Endodermal cell (in vitro differentiated cells): Measurements from ENCODE around the gene AIM2. TPM values are rescaled to one million over a fixed set of nuclear protein-coding genes. Genes with fewer than 3 reads are reported as not detected.

ENCODE experiments used
- DNase-seq: peaks from one replicate; pipeline ENCODE4 v3.0.0-alpha.2; 2017
- H3K27ac ChIP-seq: 2 replicates; pipeline ENCODE4 v1.5.1; 2013; ENCODE audit warnings: mild to moderate bottlenecking, low read depth, low read length, moderate library complexity
- H3K27me3 ChIP-seq: 2 replicates; pipeline ENCODE4 v1.6.1; 2013; ENCODE audit warnings: mild to moderate bottlenecking, low read length, moderate library complexity; ENCODE audit not compliant: insufficient read depth, control insufficient read depth, poor library complexity, severe bottlenecking
- H3K36me3 ChIP-seq: 2 replicates; pipeline ENCODE4 v1.7.0; 2013; ENCODE audit warnings: mild to moderate bottlenecking, low read length, moderate library complexity; ENCODE audit not compliant: control insufficient read depth, insufficient read depth
- H3K4me1 ChIP-seq: one replicate; pipeline ENCODE4 v1.7.0; 2013; ENCODE audit warnings: low read length; ENCODE audit not compliant: control insufficient read depth, insufficient read depth
- H3K4me3 ChIP-seq: 2 replicates; pipeline ENCODE4 v1.5.1; 2013; ENCODE audit warnings: mild to moderate bottlenecking, low read length, moderate library complexity
- H3K9ac ChIP-seq: 2 replicates; pipeline ENCODE4 v1.6.1; 2013; ENCODE audit warnings: mild to moderate bottlenecking, low read length, moderate library complexity; ENCODE audit not compliant: poor library complexity, severe bottlenecking; ENCODE audit errors: extremely low read depth
- H3K9me3 ChIP-seq: 2 replicates; pipeline ENCODE4 v1.6.1; 2013; ENCODE audit warnings: mild to moderate bottlenecking, low read length, moderate library complexity; ENCODE audit not compliant: control insufficient read depth
- H3K27ac Mint-ChIP-seq: 2 replicates; pipeline ENCODE4 v1.8.0; 2020; ENCODE audit warnings: mixed read lengths
- H3K27me3 Mint-ChIP-seq: 2 replicates; pipeline ENCODE4 v1.8.0; 2021; ENCODE audit warnings: mild to moderate bottlenecking, mixed read lengths; ENCODE audit not compliant: insufficient read depth
- H3K36me3 Mint-ChIP-seq: 2 replicates; pipeline ENCODE4 v1.8.0; 2020; ENCODE audit warnings: low read depth, mixed read lengths
- H3K4me1 Mint-ChIP-seq: 2 replicates; pipeline ENCODE4 v1.8.0; 2020; ENCODE audit warnings: mixed read lengths
- H3K4me3 Mint-ChIP-seq: 2 replicates; pipeline ENCODE4 v1.8.0; 2020; ENCODE audit warnings: mild to moderate bottlenecking, moderate library complexity, mixed read lengths
- H3K9me3 Mint-ChIP-seq: 2 replicates; pipeline ENCODE4 v1.8.0; 2020; ENCODE audit warnings: mild to moderate bottlenecking, mixed read lengths
- CTCF ChIP-seq: fragments of 200-600 bp; sonication (generic); conservative IDR thresholded peaks from 2 replicates; pipeline ENCODE4 v1.5.0; 2021; ENCODE audit warnings: antibody characterized with exemption, mild to moderate bottlenecking
- WGBS, 2 experiments: methylation state at CpG; one replicate each; pipeline versions ENCODE4 v1.1.5 to v1.1.7; 2013; ENCODE audit warnings: missing lambda C conversion rate in 2 of 2, mixed read lengths in 1 of 2; ENCODE audit not compliant: insufficient coverage in 1 of 2, insufficient read length in 1 of 2; 5-methylcytosine and 5-hydroxymethylcytosine counted together
- long read RNA-seq, 4 experiments: library from polyadenylated mRNA in 2 of 4; library from RNA in 1 of 4; library from capped mRNA in 1 of 4; stranded (forward) in 3 of 4; unstranded in 1 of 4; transcript quantifications; one replicate each; pipeline ENCODE4 v2.0.0, GENCODE V29; 2020 to 2021; ENCODE audit warnings: inconsistent platforms in 1 of 4
- polyA plus RNA-seq, 2 experiments: library from polyadenylated mRNA; stranded (reverse); fragments of 50-300 nt; gene quantifications; one replicate each; pipeline ENCODE4 v1.2.3, GENCODE V29; 2013
- total RNA-seq, 2 donors: library from RNA; stranded (reverse); fragmentation: NEBNext Ultra II Directional in 1 of 2; extraction: Animal tissue kit (Norgen Biotek cat#: 25700) in 1 of 2; gene quantifications; 2 replicates in 1 of 2; 3 replicates in 1 of 2; pipeline ENCODE4 v1.2.1, GENCODE V29; 2021

The AIM2 gene
- total RNA-seq: 1 to 10 TPM; 2.0 to 4.2 TPM
- polyA plus RNA-seq (2013, experiment 1 of 2): 2.9 TPM
- 2.8 TPM for polyA plus RNA-seq (2013, experiment 2 of 2)
- long read RNA-seq, experiment 1, partial matches to known transcripts: 0 of 1 reads
- long read RNA-seq, experiment 1, other reads (novel, unspliced or antisense): 1 of 1 reads
- long read RNA-seq, experiment 2, partial matches to known transcripts: 0 of 4 reads
- long read RNA-seq, experiment 2, other reads (novel, unspliced or antisense): 4 of 4 reads
- long read RNA-seq, experiment 3: 0 reads
- long read RNA-seq, experiment 4, partial matches to known transcripts: 0 of 4 reads
- long read RNA-seq, experiment 4, other reads (novel, unspliced or antisense): 4 of 4 reads

- Mint-ChIP-seq H3K27me3 (no peaks in the 10 kb centered on the region), H3K9me3 (no peaks in the 10 kb centered on the region), H3K27ac (no peak within 1 kb of the TSS), H3K4me3 (no peak within 1 kb of the TSS), H3K4me1 (peaks cover 12% of the 10 kb centered on the region), H3K36me3 (no peaks in the 10 kb centered on the region)
- Histone ChIP-seq H3K9me3 (no peaks in the 10 kb centered on the region), H3K9ac (no peak within 1 kb of the TSS), H3K27ac (no peak within 1 kb of the TSS), H3K36me3 (no peaks in the 10 kb centered on the region), H3K4me3 (no peak within 1 kb of the TSS), H3K4me1 (no peaks in the 10 kb centered on the region), H3K27me3 (no peaks in the 10 kb centered on the region)
- no peak for TF ChIP-seq CTCF
- WGBS, 2 experiments: 84 to 94% methylated on average over 5 to 6 of the region's 6 CpGs
- no peak for DNase-seq
Observed at GRCh38 chr1:159076438-159077119, at the start of gene AIM2. Gene AIM2, minus strand, starts transcription at chr1:159076766. Its CDS starts 3,267 bp downstream, at chr1:159073499.

DNA sequence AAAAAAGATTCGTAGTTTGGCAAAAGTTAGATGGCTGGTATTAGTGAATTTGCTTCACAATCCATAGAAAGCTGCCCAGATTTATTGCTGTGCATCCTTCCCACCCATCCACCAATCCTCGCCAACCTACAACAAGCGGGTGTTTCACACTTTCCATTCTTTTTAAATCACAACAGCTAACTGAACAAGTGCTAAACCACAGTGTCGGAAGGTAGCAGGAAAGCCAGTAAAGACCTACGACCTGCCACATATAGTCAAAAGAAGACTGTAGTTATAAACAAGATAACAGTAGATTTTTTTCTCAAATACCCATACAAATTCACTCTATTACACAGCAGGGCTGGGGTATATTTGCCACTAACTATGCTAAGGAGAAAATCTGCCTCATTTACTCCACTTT is 47.0 kb upstream of the AIM2 start:
- Histone ChIP-seq H3K9me3 (no peaks in the 10 kb centered on the region), H3K27me3 (no peaks in the 10 kb centered on the region), H3K27ac (no peak overlapping the region), H3K4me1 (no peaks in the 10 kb centered on the region), H3K9ac (no peak overlapping the region), H3K4me3 (no peak overlapping the region), H3K36me3 (no peaks in the 10 kb centered on the region)
- DNase-seq: no peak
- Mint-ChIP-seq H3K4me1 (no peaks in the 10 kb centered on the region), H3K27ac (no peak overlapping the region), H3K9me3 (no peaks in the 10 kb centered on the region), H3K36me3 (no peaks in the 10 kb centered on the region), H3K27me3 (no peaks in the 10 kb centered on the region), H3K4me3 (no peak overlapping the region)
- no peak for TF ChIP-seq CTCF
- 90% methylated on average over 2 to 5 of the region's 5 CpGs for WGBS, 2 experiments

DNA sequence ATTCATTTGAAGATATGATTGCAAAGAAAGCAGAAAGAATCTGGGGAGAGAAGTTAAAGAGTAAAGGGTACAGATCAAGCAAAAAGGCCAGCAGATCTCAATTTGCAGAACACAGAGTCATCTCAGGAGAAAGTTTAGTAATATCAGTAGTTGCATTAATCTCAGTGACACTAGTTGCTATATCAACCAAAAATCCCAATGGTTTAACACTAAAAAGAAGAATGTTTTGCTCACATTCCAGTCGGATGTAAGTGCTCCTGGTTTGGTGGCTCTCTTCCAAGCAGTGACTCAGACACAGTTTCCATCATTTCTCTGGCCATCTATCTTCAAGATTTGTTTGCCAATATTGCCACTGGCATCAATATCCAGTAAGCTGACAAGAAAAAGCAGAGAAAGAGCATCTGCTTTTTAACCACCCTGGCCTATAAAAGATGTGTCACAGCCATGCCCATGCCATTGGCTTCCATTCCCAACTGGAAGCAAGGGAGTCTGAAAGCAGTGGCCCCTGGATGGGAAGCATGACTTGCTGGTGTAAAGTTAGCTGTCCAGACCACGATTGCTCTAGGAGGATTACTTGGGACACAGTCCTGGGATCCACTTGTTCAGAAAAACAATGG is 45.5 kb upstream of the AIM2 start:
- Mint-ChIP-seq H3K4me1 (no peaks in the 10 kb centered on the region), H3K9me3 (no peaks in the 10 kb centered on the region), H3K36me3 (no peaks in the 10 kb centered on the region), H3K4me3 (no peak overlapping the region), H3K27ac (no peak overlapping the region), H3K27me3 (no peaks in the 10 kb centered on the region)
- Histone ChIP-seq H3K4me3 (no peak overlapping the region), H3K9ac (no peak overlapping the region), H3K36me3 (no peaks in the 10 kb centered on the region), H3K4me1 (no peaks in the 10 kb centered on the region), H3K9me3 (no peaks in the 10 kb centered on the region), H3K27me3 (no peaks in the 10 kb centered on the region), H3K27ac (no peak overlapping the region)
- no peak for TF ChIP-seq CTCF
- no peak for DNase-seq
- WGBS, 2 experiments: 80 to 84% methylated on average over 2 of the region's 2 CpGs
